ENCODE data around the gene FAM200C. TPM values are rescaled to one million over a fixed set of nuclear protein-coding genes. Genes with fewer than 3 reads are reported as not detected.
A peak's percentile ranks its signal among the peaks of the same experiment; 100 is the strongest.

The FAM200C gene
- 13.0 TPM for total RNA-seq

DNA sequence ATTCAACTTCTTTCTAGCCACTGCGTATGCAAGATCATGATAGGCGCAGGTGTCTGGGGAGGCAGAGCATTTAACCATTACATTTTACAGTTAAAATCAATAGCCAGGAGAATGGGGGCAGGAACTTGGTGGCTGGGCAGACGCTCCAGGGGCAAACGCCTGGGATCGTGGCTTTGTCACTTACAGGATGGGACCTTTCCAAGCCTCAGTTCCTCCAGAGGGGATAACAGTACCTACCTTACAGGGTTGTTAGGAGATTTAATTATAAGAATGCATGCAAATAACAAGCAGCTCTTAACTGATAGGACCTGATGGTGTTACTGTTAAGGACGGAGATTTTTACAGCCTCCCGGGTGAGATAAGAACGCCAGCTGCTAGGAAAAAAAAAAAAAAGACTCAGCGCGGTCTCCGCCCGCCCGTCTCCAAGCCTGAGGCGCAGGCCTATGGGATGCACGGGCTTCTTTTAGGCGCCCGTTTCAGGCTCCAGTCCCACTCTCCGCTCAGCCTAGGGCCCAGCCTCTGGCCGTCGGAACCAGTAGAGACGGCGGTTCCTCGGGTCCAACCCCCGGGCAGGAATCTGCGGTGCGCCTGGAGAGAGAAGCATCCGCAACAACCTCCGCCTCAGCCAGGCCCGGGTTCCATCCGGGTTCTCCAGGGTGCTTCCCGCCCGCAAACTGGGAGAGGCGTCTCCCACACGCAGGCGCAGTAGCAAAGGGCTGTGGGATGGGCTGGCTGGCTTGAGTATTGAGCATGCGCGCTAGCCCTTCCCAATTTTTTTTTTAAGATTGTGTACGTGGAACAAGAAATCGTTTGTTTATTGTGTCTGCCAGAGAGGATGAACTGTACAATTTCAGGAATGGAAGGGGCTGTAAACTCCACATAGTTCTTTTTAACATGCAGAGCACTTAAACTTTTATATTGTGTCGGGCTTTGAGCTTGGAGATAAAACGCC lies at the start of gene FAM200C:
Gene FAM200C (minus strand): TSS at position 653 of the 952 bp plus-strand sequence. CDS start 4,564 bp downstream, outside the sequence.
- peaks cover 15 to 22% (median 18%) of the 10 kb centered on the region in 3 donors for H3K36me3 ChIP-seq (ENCODE audit: control insufficient read depth in 3 of 3, insufficient read depth in 3 of 3, low read length in 3 of 3)
- H3K9me3 ChIP-seq (ENCODE audit: control insufficient read depth in 3 of 3, low read length in 3 of 3): no peaks in the 10 kb centered on the region
- H3K9ac ChIP-seq (ENCODE audit: low read depth in 1 of 3, low read length in 3 of 3): peak within 1 kb of the TSS; percentile 85 to 94 (median 87)

GRCh38 chr5:160449458-160449857 lies 49.6 kb upstream of the FAM200C start:
- Histone ChIP-seq H3K36me3 (ENCODE audit: control insufficient read depth in 3 of 3, insufficient read depth in 3 of 3, low read length in 3 of 3) (no peaks in the 10 kb centered on the region), H3K4me1 (ENCODE audit: control insufficient read depth in 3 of 3, insufficient read depth in 3 of 3, low read length in 3 of 3) (peaks cover 0 to 3% (median 0%) of the 10 kb centered on the region in 3 donors), H3K9me3 (ENCODE audit: control insufficient read depth in 3 of 3, low read length in 3 of 3) (no peaks in the 10 kb centered on the region), H3K4me3 (ENCODE audit: low read length in 3 of 3) (no peak overlapping the region), H3K27ac (ENCODE audit: low read depth, low read length) (no peak overlapping the region), H3K9ac (ENCODE audit: low read depth in 1 of 3, low read length in 3 of 3) (no peak overlapping the region), H3K27me3 (ENCODE audit: control insufficient read depth in 3 of 3, insufficient read depth in 3 of 3, low read length in 3 of 3) (no peaks in the 10 kb centered on the region)

More for the DNA sequence above, at the start of gene FAM200C:
- Histone ChIP-seq H3K27me3 (ENCODE audit: control insufficient read depth in 3 of 3, insufficient read depth in 3 of 3, low read length in 3 of 3) (no peaks in the 10 kb centered on the region), H3K4me1 (ENCODE audit: control insufficient read depth in 3 of 3, insufficient read depth in 3 of 3, low read length in 3 of 3) (peaks cover 2 to 19% (median 15%) of the 10 kb centered on the region in 3 donors), H3K4me3 (ENCODE audit: low read length in 3 of 3) (peak within 1 kb of the TSS; percentile 87 to 96 (median 90)), H3K27ac (ENCODE audit: low read depth, low read length) (peak within 1 kb of the TSS; percentile 66)

- Histone ChIP-seq H3K4me3 (ENCODE audit: low read length in 3 of 3) (no peak overlapping the region), H3K27me3 (ENCODE audit: control insufficient read depth in 3 of 3, insufficient read depth in 3 of 3, low read length in 3 of 3) (no peaks in the 10 kb centered on the region), H3K4me1 (ENCODE audit: control insufficient read depth in 3 of 3, insufficient read depth in 3 of 3, low read length in 3 of 3) (peaks cover 0 to 3% (median 0%) of the 10 kb centered on the region in 3 donors), H3K9ac (ENCODE audit: low read depth in 1 of 3, low read length in 3 of 3) (no peak overlapping the region), H3K9me3 (ENCODE audit: control insufficient read depth in 3 of 3, low read length in 3 of 3) (no peaks in the 10 kb centered on the region), H3K36me3 (ENCODE audit: control insufficient read depth in 3 of 3, insufficient read depth in 3 of 3, low read length in 3 of 3) (no peaks in the 10 kb centered on the region), H3K27ac (ENCODE audit: low read depth, low read length) (no peak overlapping the region)
These were observed 49.0 kb upstream of the FAM200C start for GRCh38 chr5:160448886-160449285.

- Histone ChIP-seq H3K9me3 (ENCODE audit: control insufficient read depth in 3 of 3, low read length in 3 of 3) (no peaks in the 10 kb centered on the region), H3K4me1 (ENCODE audit: control insufficient read depth in 3 of 3, insufficient read depth in 3 of 3, low read length in 3 of 3) (no peaks in the 10 kb centered on the region), H3K27ac (ENCODE audit: low read depth, low read length) (no peak overlapping the region), H3K4me3 (ENCODE audit: low read length in 3 of 3) (no peak overlapping the region), H3K36me3 (ENCODE audit: control insufficient read depth in 3 of 3, insufficient read depth in 3 of 3, low read length in 3 of 3) (no peaks in the 10 kb centered on the region), H3K27me3 (ENCODE audit: control insufficient read depth in 3 of 3, insufficient read depth in 3 of 3, low read length in 3 of 3) (no peaks in the 10 kb centered on the region), H3K9ac (ENCODE audit: low read depth in 1 of 3, low read length in 3 of 3) (no peak overlapping the region)
These were observed 45.9 kb upstream of the FAM200C start for GRCh38 chr5:160445751-160446150.

DNA sequence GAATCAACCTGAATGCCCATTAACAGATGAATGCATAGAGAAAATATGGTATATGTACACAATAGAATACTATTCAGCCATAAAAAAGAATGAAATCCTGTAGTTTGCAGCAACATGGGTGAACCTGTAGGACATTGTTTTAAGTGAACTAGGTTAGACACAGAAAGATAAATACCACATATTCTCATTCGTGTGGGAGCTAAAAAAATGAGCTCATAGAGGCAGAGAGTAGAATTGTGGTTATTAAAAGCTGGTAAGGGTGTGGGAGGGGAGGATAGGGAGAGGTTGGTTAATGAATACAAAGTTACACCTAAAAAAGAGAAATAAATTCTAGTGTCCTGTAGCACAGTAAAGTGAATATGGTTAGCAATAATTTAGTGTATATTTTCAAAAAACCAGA lies 45.3 kb upstream of the FAM200C start:
- Histone ChIP-seq H3K4me3 (ENCODE audit: low read length in 3 of 3) (no peak overlapping the region), H3K27me3 (ENCODE audit: control insufficient read depth in 3 of 3, insufficient read depth in 3 of 3, low read length in 3 of 3) (no peaks in the 10 kb centered on the region)

GRCh38 chr5:160444407-160444806 lies 44.6 kb upstream of the FAM200C start:
- Histone ChIP-seq H3K27me3 (ENCODE audit: control insufficient read depth in 3 of 3, insufficient read depth in 3 of 3, low read length in 3 of 3) (no peaks in the 10 kb centered on the region), H3K27ac (ENCODE audit: low read depth, low read length) (no peak overlapping the region), H3K36me3 (ENCODE audit: control insufficient read depth in 3 of 3, insufficient read depth in 3 of 3, low read length in 3 of 3) (no peaks in the 10 kb centered on the region), H3K9ac (ENCODE audit: low read depth in 1 of 3, low read length in 3 of 3) (no peak overlapping the region), H3K9me3 (ENCODE audit: control insufficient read depth in 3 of 3, low read length in 3 of 3) (no peaks in the 10 kb centered on the region), H3K4me1 (ENCODE audit: control insufficient read depth in 3 of 3, insufficient read depth in 3 of 3, low read length in 3 of 3) (no peaks in the 10 kb centered on the region), H3K4me3 (ENCODE audit: low read length in 3 of 3) (no peak overlapping the region)

More for the DNA sequence above, 45.3 kb upstream of the FAM200C start:
- no peak overlapping the region for H3K27ac ChIP-seq (ENCODE audit: low read depth, low read length)
- H3K9ac ChIP-seq (ENCODE audit: low read depth in 1 of 3, low read length in 3 of 3): no peak overlapping the region
- no peaks in the 10 kb centered on the region for H3K4me1 ChIP-seq (ENCODE audit: control insufficient read depth in 3 of 3, insufficient read depth in 3 of 3, low read length in 3 of 3)
- no peaks in the 10 kb centered on the region for H3K36me3 ChIP-seq (ENCODE audit: control insufficient read depth in 3 of 3, insufficient read depth in 3 of 3, low read length in 3 of 3)
- no peaks in the 10 kb centered on the region for H3K9me3 ChIP-seq (ENCODE audit: control insufficient read depth in 3 of 3, low read length in 3 of 3)

DNA sequence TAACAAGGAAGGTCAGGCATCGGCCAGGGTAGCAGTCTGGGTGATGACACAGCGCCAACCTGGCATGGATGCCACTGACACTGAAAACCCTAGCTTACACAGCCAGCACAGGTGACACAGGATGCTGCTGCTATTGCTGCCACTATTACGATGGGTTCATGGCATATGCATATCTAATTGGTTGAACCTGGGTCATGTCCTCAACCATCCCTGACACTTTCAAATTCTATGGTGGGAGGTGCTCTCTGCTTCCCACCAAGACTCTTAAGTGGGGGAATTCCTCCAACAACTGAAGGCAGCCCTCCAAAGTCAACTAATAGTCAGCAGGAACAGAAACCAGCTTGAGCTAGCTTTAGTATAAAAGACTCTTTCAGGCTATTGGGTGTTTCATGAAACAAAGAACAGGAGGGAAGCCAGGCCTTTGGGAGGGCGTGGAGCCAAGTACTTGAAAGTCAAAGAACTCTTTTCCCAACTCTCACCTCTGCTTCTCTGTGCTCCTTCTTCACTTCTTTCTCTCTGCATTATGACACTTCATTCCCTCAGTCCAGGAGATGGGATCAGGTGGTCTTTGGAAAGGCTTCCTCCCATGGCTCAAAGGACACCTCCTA lies 43.1 kb upstream of the FAM200C start:
- Histone ChIP-seq H3K27ac (ENCODE audit: low read depth, low read length) (no peak overlapping the region), H3K27me3 (ENCODE audit: control insufficient read depth in 3 of 3, insufficient read depth in 3 of 3, low read length in 3 of 3) (no peaks in the 10 kb centered on the region), H3K9ac (ENCODE audit: low read depth in 1 of 3, low read length in 3 of 3) (no peak overlapping the region), H3K4me3 (ENCODE audit: low read length in 3 of 3) (no peak overlapping the region), H3K9me3 (ENCODE audit: control insufficient read depth in 3 of 3, low read length in 3 of 3) (no peaks in the 10 kb centered on the region), H3K36me3 (ENCODE audit: control insufficient read depth in 3 of 3, insufficient read depth in 3 of 3, low read length in 3 of 3) (no peaks in the 10 kb centered on the region), H3K4me1 (ENCODE audit: control insufficient read depth in 3 of 3, insufficient read depth in 3 of 3, low read length in 3 of 3) (peaks cover 6 to 12% (median 7%) of the 10 kb centered on the region in 3 donors)

- Histone ChIP-seq H3K4me3 (ENCODE audit: low read length in 3 of 3) (no peak overlapping the region), H3K36me3 (ENCODE audit: control insufficient read depth in 3 of 3, insufficient read depth in 3 of 3, low read length in 3 of 3) (no peaks in the 10 kb centered on the region), H3K27me3 (ENCODE audit: control insufficient read depth in 3 of 3, insufficient read depth in 3 of 3, low read length in 3 of 3) (no peaks in the 10 kb centered on the region), H3K27ac (ENCODE audit: low read depth, low read length) (no peak overlapping the region), H3K4me1 (ENCODE audit: control insufficient read depth in 3 of 3, insufficient read depth in 3 of 3, low read length in 3 of 3) (peaks cover 6 to 12% (median 7%) of the 10 kb centered on the region in 3 donors), H3K9me3 (ENCODE audit: control insufficient read depth in 3 of 3, low read length in 3 of 3) (no peaks in the 10 kb centered on the region), H3K9ac (ENCODE audit: low read depth in 1 of 3, low read length in 3 of 3) (no peak overlapping the region)
These were observed 41.5 kb upstream of the FAM200C start for GRCh38 chr5:160441311-160441781.

GRCh38 chr5:160439205-160439600 lies 39.3 kb upstream of the FAM200C start:
- Histone ChIP-seq H3K9ac (ENCODE audit: low read depth in 1 of 3, low read length in 3 of 3) (peak overlapping the region; percentile 17 to 69 (median 69)), H3K4me3 (ENCODE audit: low read length in 3 of 3) (peak overlapping the region; percentile 68 to 78 (median 72)), H3K4me1 (ENCODE audit: control insufficient read depth in 3 of 3, insufficient read depth in 3 of 3, low read length in 3 of 3) (peaks cover 6 to 12% (median 7%) of the 10 kb centered on the region in 3 donors), H3K9me3 (ENCODE audit: control insufficient read depth in 3 of 3, low read length in 3 of 3) (no peaks in the 10 kb centered on the region), H3K27me3 (ENCODE audit: control insufficient read depth in 3 of 3, insufficient read depth in 3 of 3, low read length in 3 of 3) (peaks cover 0 to 6% (median 5%) of the 10 kb centered on the region in 3 donors), H3K27ac (ENCODE audit: low read depth, low read length) (no peak overlapping the region), H3K36me3 (ENCODE audit: control insufficient read depth in 3 of 3, insufficient read depth in 3 of 3, low read length in 3 of 3) (no peaks in the 10 kb centered on the region)
